NCI-H748 (cell line): Measurements from ENCODE around the gene RIN2.
"Not testable (repeated sequence)": the region's sequence is repeated elsewhere in the genome, so short reads cannot be mapped to it uniquely, and the experiment has no call there.

Experiments used
- DNase-seq: peaks from one replicate; lab custom pipeline; 2025; ENCODE audit not compliant: unreplicated experiment; lab: John Stamatoyannopoulos, UW

RIN2 gene

GRCh38 chr20:19738951-19739350 is 19.1 kb upstream of the RIN2 start:
- no peak for DNase-seq

- DNase-seq = no peak
Observed at GRCh38 chr20:19739351-19739750, 18.7 kb upstream of the RIN2 start.

- DNase-seq = no peak
Observed at GRCh38 chr20:19740512-19740911, 17.5 kb upstream of the RIN2 start.

GRCh38 chr20:19741924-19742323 is 16.1 kb upstream of the RIN2 start:
- DNase-seq = no peak

GRCh38 chr20:19742974-19743639 is 15.0 kb upstream of the RIN2 start:
- DNase-seq = no peak

GRCh38 chr20:19743640-19743995 is 14.4 kb upstream of the RIN2 start:
- DNase-seq = no peak

GRCh38 chr20:19745106-19745505 is 13.0 kb upstream of the RIN2 start:
- DNase-seq = no peak

GRCh38 chr20:19745584-19745983 is 12.5 kb upstream of the RIN2 start:
- DNase-seq = no peak

- DNase-seq = no peak
Observed at GRCh38 chr20:19746396-19746795, 11.7 kb upstream of the RIN2 start.

GRCh38 chr20:19747903-19748302 is 10.2 kb upstream of the RIN2 start:
- no peak for DNase-seq

- peak; percentile 33 for DNase-seq
Observed at GRCh38 chr20:19748681-19749080, 9.4 kb upstream of the RIN2 start.

- DNase-seq = no peak
Observed at GRCh38 chr20:19749618-19750071, 8.4 kb upstream of the RIN2 start.

GRCh38 chr20:19750101-19750606 is 7.9 kb upstream of the RIN2 start:
- no peak for DNase-seq

- no peak for DNase-seq
Observed at GRCh38 chr20:19750907-19751636, 7.0 kb upstream of the RIN2 start.

- DNase-seq = not testable (repeated sequence)
Observed at GRCh38 chr20:19754201-19754600, 3.9 kb upstream of the RIN2 start.

GRCh38 chr20:19756761-19757486 is 1.1 kb upstream of the RIN2 start:
- peak; percentile 65 for DNase-seq

- DNase-seq = peak; percentile 94
Observed at GRCh38 chr20:19757487-19758132, 448 bp upstream of the RIN2 start.

- DNase-seq = no peak
Observed at GRCh38 chr20:19758501-19759331, 658 bp downstream of the RIN2 start.

- no peak for DNase-seq
Observed at GRCh38 chr20:19760371-19760721, 2.3 kb downstream of the RIN2 start.

- no peak for DNase-seq
Observed at GRCh38 chr20:19761326-19761725, 3.3 kb downstream of the RIN2 start.

GRCh38 chr20:19761841-19762240 is 3.8 kb downstream of the RIN2 start:
- no peak for DNase-seq
